B cell (primary cell): ENCODE results near the gene PDE3A.

ENCODE experiments used
- EZH2 ChIP-seq: IDR thresholded peaks from 2 replicates; pipeline ENCODE4 v1.6.1; 2012; ENCODE audit warnings: borderline replicate concordance, low read depth, mild to moderate bottlenecking, moderate library complexity, low read length; ENCODE audit not compliant: insufficient read depth, poor library complexity, severe bottlenecking
- TF ChIP-seq, protein P1 (sequence below): fragments of 200-600 bp; IDR thresholded peaks from one replicate; pipeline ENCODE4 v1.8.0; 2022; ENCODE audit warnings: antibody characterized with exemption, mild to moderate bottlenecking

DNA sequence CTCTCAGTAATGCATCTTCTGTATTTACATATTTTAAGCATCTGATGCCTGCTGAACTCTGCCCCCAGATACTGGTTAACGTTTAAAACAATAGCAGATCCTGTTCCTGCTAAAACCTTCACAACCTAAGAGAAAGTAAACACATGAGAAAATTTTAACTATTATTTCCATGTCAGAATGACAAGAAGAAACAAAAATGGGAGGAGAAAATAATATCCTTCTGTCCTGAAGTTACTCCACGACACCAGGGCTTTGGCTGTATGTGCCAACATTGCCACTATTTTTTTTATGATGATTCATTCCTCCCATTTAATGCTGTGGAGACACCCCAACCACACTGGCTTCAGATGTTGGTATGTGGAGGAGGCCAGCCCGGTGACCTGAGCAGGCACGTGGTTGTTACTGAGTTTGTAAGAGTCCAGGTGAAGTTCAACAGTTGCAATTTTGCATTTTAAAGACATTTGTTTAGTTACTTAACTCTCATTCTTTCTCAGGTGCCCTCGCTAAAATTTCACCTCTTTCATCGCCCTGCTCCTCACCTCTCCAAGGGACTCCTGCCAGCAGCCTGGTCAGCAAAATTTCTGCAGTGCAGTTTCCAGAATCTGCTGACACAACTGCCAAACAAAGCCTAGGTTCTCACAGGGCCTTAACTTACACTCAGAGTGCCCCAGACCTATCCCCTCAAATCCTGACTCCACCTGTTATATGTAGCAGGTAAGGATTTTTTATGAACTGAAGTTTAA lies 261.2 kb downstream of the PDE3A start:
- TF ChIP-seq, protein P1, sequence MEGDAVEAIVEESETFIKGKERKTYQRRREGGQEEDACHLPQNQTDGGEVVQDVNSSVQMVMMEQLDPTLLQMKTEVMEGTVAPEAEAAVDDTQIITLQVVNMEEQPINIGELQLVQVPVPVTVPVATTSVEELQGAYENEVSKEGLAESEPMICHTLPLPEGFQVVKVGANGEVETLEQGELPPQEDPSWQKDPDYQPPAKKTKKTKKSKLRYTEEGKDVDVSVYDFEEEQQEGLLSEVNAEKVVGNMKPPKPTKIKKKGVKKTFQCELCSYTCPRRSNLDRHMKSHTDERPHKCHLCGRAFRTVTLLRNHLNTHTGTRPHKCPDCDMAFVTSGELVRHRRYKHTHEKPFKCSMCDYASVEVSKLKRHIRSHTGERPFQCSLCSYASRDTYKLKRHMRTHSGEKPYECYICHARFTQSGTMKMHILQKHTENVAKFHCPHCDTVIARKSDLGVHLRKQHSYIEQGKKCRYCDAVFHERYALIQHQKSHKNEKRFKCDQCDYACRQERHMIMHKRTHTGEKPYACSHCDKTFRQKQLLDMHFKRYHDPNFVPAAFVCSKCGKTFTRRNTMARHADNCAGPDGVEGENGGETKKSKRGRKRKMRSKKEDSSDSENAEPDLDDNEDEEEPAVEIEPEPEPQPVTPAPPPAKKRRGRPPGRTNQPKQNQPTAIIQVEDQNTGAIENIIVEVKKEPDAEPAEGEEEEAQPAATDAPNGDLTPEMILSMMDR = no peak
- TF ChIP-seq EZH2 = no peak
